Left renal cortex interstitium (tissue), 4 donors: ENCODE data around the gene KCTD1. TPM values are rescaled to one million over a fixed set of nuclear protein-coding genes. Genes with fewer than 3 reads are reported as not detected.
A peak's percentile ranks its signal among the peaks of the same experiment; 100 is the strongest.

ENCODE experiments used
- DNase-seq, 4 donors: peaks; one replicate each; pipeline ENCODE4 v3.0.0-alpha.2; 2013; ENCODE audit warnings: low read depth in 4 of 4, low spot score in 2 of 4, missing footprints in 1 of 4
- polyA plus RNA-seq, 4 donors: library from polyadenylated mRNA; unstranded; fragments of 120-200 nt; gene quantifications; one replicate each; pipeline ENCODE4 v1.2.1, GENCODE V29; 2013; ENCODE audit not compliant: insufficient read length in 4 of 4

KCTD1 gene
- 10 to 100 TPM; 67.0 to 74.4 (median 70.9) TPM for polyA plus RNA-seq

GRCh38 chr18:26548415-26549262 is at the start of gene KCTD1:
Gene KCTD1 (minus strand): TSS chr18:26548553. CDS start chr18:26548536, 17 bp downstream.
- DNase-seq: peak in 2 of 4 donors; percentile 72 to 85

DNA sequence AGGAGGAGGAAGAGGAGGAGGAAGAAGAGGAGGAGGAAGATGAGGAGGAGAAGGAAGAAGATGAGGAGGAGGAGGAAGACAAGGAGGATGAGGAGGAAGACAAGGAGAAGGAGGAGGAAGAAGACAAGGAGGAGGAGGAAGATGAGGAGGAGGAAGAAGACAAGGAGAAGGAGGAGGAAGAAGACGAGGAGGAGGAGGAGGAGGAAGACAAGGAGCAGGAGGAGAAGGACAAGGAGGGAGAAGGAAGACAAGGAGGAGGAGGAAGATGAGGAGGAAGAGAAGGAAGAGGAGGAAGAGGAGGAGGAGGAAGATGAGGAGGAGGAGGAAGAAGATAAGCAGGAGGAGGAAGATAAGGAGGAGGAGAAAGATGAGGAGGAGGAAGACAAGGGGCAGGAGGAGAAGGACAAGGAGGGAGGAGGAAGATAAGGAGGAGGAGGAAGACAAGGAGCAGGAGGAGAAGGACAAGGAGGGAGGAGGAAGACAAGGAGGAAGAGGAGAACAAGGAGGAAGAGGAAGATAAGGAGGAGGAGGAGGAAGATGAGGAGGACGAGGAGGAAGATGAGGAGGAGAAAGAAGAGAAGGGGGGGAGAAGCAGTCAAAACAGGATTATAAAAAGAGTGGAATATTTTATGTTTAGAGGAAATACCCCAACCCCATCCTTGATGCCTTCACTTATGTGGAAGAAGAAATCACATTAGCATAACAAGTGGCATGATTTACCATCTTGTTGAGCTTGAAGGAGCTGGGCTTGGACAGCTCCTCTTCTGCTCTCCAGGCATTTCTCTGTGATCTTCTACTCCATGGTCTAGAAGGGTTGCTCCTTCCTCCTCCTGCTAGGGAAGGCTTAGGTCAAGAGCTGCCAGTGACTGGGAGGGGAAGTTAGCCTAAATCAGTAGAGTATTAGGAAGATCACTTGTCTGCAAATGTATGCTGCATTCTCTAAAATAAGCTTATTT is 45.3 kb upstream of the KCTD1 start:
- DNase-seq: no peak

- no peak for DNase-seq
Observed at GRCh38 chr18:26584745-26585144, 36.4 kb upstream of the KCTD1 start.

GRCh38 chr18:26579941-26580618 is 31.7 kb upstream of the KCTD1 start:
- no peak for DNase-seq

DNA sequence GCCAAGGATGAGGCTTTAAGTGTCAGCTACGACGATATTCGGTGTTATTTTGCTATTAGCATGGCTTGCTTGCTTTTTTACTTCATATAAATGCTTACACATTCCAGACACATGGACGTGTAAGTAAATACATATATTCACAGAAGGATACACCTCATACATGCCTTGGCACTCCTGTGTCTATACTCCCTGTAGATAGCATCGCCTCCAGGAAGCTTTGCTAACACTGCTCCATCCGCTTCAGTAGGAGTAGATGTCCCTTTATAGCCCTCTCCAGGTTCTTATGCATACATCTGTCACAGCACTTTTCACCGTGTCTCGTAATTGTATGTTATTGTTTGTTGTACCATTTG is 27.5 kb upstream of the KCTD1 start:
- no peak for DNase-seq

DNA sequence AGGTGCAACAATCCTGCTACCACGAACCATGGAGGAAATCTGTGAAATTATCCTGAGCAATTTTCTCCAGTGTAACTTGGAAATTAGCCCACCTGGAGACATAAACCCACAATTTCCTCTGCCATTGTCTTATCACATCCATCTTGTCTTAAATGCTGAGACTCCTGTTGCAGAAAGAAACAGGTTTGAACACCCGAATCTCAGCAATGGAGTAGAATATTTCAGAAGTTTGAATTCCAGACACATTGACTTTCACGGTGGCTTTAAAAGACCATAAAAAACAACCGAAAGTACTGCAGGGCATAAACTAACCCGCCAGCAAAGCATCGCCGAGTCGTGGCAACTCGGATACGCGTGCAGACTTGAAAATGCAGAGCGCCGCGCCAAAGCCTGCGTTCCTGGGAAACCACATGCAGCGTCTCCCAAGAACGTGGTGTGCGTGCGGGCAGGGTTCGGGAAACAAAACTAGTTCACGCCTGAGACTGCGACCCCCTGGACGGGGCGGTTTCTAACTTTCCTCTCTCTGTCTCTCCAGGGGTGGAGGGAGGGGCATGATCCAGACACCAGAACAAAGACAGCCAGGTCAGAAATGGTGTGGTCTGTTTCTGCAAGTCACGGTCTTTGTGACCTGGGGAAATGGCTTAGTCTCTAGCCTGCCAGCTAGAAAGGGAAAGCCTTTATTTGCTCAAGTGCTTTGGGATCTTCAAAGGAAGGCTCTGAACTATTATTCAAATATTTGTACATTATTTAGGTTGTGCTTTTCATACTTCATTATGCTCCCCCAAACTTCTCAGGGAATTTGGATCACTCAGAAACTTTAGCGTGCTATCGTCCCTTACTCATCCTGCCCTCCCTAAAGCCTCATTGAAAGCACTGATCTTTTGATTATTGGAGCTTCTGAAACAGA is 26.9 kb upstream of the KCTD1 start:
- peak in 3 of 4 donors; percentile 18 to 46 (median 38) for DNase-seq

GRCh38 chr18:26568926-26569665 is 20.7 kb upstream of the KCTD1 start:
- DNase-seq: no peak

GRCh38 chr18:26568513-26568912 is 20.2 kb upstream of the KCTD1 start:
- DNase-seq: no peak

- DNase-seq: no peak
Observed at GRCh38 chr18:26566874-26567555, 18.7 kb upstream of the KCTD1 start.

- no peak for DNase-seq
Observed at GRCh38 chr18:26565514-26565913, 17.2 kb upstream of the KCTD1 start.

DNA sequence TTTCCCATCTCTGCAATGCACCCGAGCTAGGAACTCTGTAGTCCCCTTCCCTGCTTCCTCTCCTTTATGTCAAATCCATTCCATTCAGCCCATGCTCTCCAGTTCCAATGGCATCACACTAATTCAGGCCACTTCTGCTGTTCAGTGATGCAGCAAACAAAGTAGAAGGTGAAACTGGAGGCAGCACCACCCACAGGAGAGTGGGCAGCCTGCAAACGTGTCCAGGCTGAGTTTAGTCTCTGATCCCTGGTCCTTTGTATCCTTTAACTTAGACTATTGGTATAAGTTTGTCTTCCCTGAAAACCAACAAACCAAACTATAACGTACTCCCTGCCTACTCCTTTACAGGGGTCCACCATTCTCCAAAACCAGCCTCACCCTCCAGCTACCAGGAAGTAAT is 14.7 kb upstream of the KCTD1 start:
- no peak for DNase-seq

DNA sequence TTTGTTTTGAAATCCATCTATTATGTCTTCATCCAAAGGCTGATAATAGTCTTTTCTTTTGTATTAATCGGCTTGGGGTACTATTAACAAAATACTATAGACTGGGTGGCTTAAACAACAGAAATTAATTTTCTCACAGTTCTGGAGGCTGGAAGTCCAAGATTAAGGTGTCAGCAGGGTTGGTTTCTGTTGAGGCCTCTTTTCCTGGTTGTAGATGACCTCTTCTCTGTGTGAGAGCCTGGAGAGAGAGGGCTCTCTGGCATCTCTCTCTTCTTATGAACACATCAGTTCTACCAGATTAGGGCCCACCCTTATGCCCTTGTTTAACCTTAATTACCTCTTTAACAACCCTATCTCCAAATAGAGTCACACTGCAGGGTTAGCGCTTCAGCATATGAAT is 14.2 kb upstream of the KCTD1 start:
- DNase-seq: no peak

DNA sequence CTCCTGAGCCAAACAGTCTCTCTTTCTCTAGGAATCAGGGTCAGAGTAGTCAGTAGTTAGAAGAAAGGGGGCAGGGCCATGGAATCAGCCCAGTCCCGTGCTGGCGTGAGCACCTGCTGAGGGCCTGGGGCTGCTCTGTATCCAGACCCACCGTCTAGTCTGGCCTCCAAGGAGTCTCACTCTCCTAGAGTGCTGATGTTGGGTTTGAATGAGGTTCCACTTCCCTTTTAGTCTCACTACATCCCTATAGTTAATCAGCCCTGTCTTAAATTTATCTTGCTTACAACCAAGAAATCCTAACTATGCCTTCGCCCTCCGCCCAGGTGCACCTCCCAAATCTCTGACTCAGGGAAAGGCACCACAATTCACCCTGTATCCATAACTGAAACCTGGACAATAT is 13.4 kb upstream of the KCTD1 start:
- no peak for DNase-seq

- DNase-seq: no peak
Observed at GRCh38 chr18:26556573-26556972, 8.2 kb upstream of the KCTD1 start.

- no peak for DNase-seq
Observed at GRCh38 chr18:26555804-26556553, 7.6 kb upstream of the KCTD1 start.

GRCh38 chr18:26553943-26554342 is 5.6 kb upstream of the KCTD1 start:
- no peak for DNase-seq

- DNase-seq: no peak
Observed at GRCh38 chr18:26551695-26552081, 3.3 kb upstream of the KCTD1 start.
